PFSK-1 (cell line): ENCODE results near the gene NRIP3.

ENCODE experiments used
- FOXP2 ChIP-seq: optimal IDR thresholded peaks from 2 replicates; pipeline ENCODE3; 2011; ENCODE audit warnings: borderline replicate concordance, control low read depth, inconsistent platforms; ENCODE audit not compliant: insufficient read depth; ENCODE audit errors: extremely low read length, extremely low read depth
- POLR2AphosphoS5 ChIP-seq: IDR thresholded peaks from 2 replicates; pipeline ENCODE4 v1.6.1; 2012; ENCODE audit warnings: low read depth, mild to moderate bottlenecking, control low read depth, low read length, moderate library complexity
- REST ChIP-seq, 2 experiments: IDR thresholded peaks; 2 replicates each; pipeline versions ENCODE4 v1.6.1 to v1.8.0; 2011 to 2012; ENCODE audit warnings: low read depth in 2 of 2, low read length in 2 of 2, control low read depth in 1 of 2, inconsistent platforms in 1 of 2, mild to moderate bottlenecking in 1 of 2, moderate library complexity in 1 of 2; ENCODE audit not compliant: insufficient read depth in 1 of 2
- SIN3A ChIP-seq: IDR thresholded peaks from 2 replicates; pipeline ENCODE4 v1.6.1; 2012; ENCODE audit warnings: mild to moderate bottlenecking, low read length, moderate library complexity, borderline replicate concordance; ENCODE audit not compliant: insufficient read depth
- TAF1 ChIP-seq: IDR thresholded peaks from 2 replicates; pipeline ENCODE4 v1.6.1; 2012; ENCODE audit warnings: low read length, control low read depth, borderline replicate concordance; ENCODE audit not compliant: insufficient read depth

NRIP3 gene

GRCh38 chr11:8962841-8963240 is 41.0 kb downstream of the NRIP3 start:
- TF ChIP-seq POLR2AphosphoS5, result no peak
- no peak for TF ChIP-seq REST (IDR thresholded peaks at IDR 0.05; ENCODE audit: insufficient read depth in 1 of 2, low read depth in 2 of 2, low read length in 2 of 2)
- no peak for TF ChIP-seq TAF1
- no peak for TF ChIP-seq SIN3A
- no peak for TF ChIP-seq FOXP2

GRCh38 chr11:8961401-8961800 is 42.4 kb downstream of the NRIP3 start:
- TF ChIP-seq TAF1 (no peak), SIN3A (no peak), FOXP2 (no peak), POLR2AphosphoS5 (no peak), REST (IDR thresholded peaks at IDR 0.05; ENCODE audit: insufficient read depth in 1 of 2, low read depth in 2 of 2, low read length in 2 of 2) (no peak)

GRCh38 chr11:8959546-8960166 is 44.1 kb downstream of the NRIP3 start:
- no peak for TF ChIP-seq REST (IDR thresholded peaks at IDR 0.05; ENCODE audit: insufficient read depth in 1 of 2, low read depth in 2 of 2, low read length in 2 of 2)
- no peak for TF ChIP-seq SIN3A

GRCh38 chr11:8956860-8957259 is 46.9 kb downstream of the NRIP3 start:
- TF ChIP-seq TAF1 (no peak), SIN3A (no peak), REST (IDR thresholded peaks at IDR 0.05; ENCODE audit: insufficient read depth in 1 of 2, low read depth in 2 of 2, low read length in 2 of 2) (no peak), POLR2AphosphoS5 (no peak), FOXP2 (no peak)

- TF ChIP-seq TAF1 (no peak), FOXP2 (no peak), SIN3A (no peak), REST (IDR thresholded peaks at IDR 0.05; ENCODE audit: insufficient read depth in 1 of 2, low read depth in 2 of 2, low read length in 2 of 2) (no peak), POLR2AphosphoS5 (no peak)
Measured at GRCh38 chr11:8948886-8949285, 54.9 kb downstream of the NRIP3 start.
